Keratinocyte (primary cell): ENCODE results near the gene PRKCZ. TPM values are rescaled to one million over a fixed set of nuclear protein-coding genes. Genes with fewer than 3 reads are reported as not detected.

Experiments used
- DNase-seq: peaks from one replicate; pipeline ENCODE4 v3.0.0-alpha.2; 2011; ENCODE audit warnings: low read depth, missing footprints, low spot score
- FAIRE-seq: peaks from 2 replicates; lab custom pipeline; 2011; peaks lifted over from hg19 to GRCh38; lab: Jason Lieb, UNC
- H2AFZ ChIP-seq: 2 replicates; pipeline ENCODE4 v1.6.0; 2012; ENCODE audit warnings: low read length, control low read depth, inconsistent platforms; ENCODE audit not compliant: control insufficient read depth
- H3K27ac ChIP-seq: 2 replicates; pipeline ENCODE4 v1.5.1; 2011; ENCODE audit warnings: low read length; ENCODE audit not compliant: control insufficient read depth, insufficient read depth
- H3K27me3 ChIP-seq: 3 replicates; pipeline ENCODE4 v1.6.0; 2011; ENCODE audit warnings: low read length; ENCODE audit not compliant: control insufficient read depth, insufficient read depth; ENCODE audit errors: extremely low read depth
- H3K36me3 ChIP-seq, 2 experiments: 2 replicates in 1 of 2; 3 replicates in 1 of 2; pipeline ENCODE4 v1.5.1; 2011; ENCODE audit warnings: low read length in 2 of 2, mild to moderate bottlenecking in 1 of 2; ENCODE audit not compliant: control insufficient read depth in 2 of 2, insufficient read depth in 2 of 2; ENCODE audit errors: extremely low read depth in 1 of 2
- H3K4me1 ChIP-seq: 3 replicates; pipeline ENCODE4 v1.5.1; 2011; ENCODE audit warnings: low read length; ENCODE audit not compliant: control insufficient read depth, insufficient read depth; ENCODE audit errors: extremely low read depth
- H3K4me2 ChIP-seq: 3 replicates; pipeline ENCODE4 v1.6.0; 2011; ENCODE audit warnings: low read depth, low read length; ENCODE audit not compliant: control insufficient read depth, insufficient read depth; ENCODE audit errors: extremely low read depth
- H3K4me3 ChIP-seq, 3 experiments: fragments of 200-600 bp in 1 of 3; sonication (generic) in 1 of 3; 2 replicates in 2 of 3; 3 replicates in 1 of 3; pipeline ENCODE4 v1.5.1; 2011 to 2016; ENCODE audit warnings: low read length in 3 of 3, mild to moderate bottlenecking in 3 of 3, control low read depth in 2 of 3, inconsistent platforms in 1 of 3, low read depth in 1 of 3, mixed read lengths in 1 of 3, mixed run types in 1 of 3, moderate library complexity in 1 of 3; ENCODE audit not compliant: control insufficient read depth in 2 of 3, insufficient read depth in 2 of 3; ENCODE audit errors: extremely low read depth in 1 of 3
- H3K79me2 ChIP-seq: 2 replicates; pipeline ENCODE4 v1.6.0; 2012; ENCODE audit warnings: low read length; ENCODE audit not compliant: control insufficient read depth, insufficient read depth
- H3K9ac ChIP-seq: 3 replicates; pipeline ENCODE4 v1.6.0; 2011; ENCODE audit warnings: low read length; ENCODE audit not compliant: control insufficient read depth, insufficient read depth; ENCODE audit errors: extremely low read depth
- H3K9me1 ChIP-seq: 3 replicates; pipeline ENCODE4 v1.6.0; 2011; ENCODE audit warnings: low read length; ENCODE audit not compliant: control insufficient read depth, insufficient read depth; ENCODE audit errors: extremely low read depth
- H3K9me3 ChIP-seq: 2 replicates; pipeline ENCODE4 v1.5.1; 2012; ENCODE audit warnings: low read depth, low read length; ENCODE audit not compliant: control insufficient read depth
- H4K20me1 ChIP-seq: 3 replicates; pipeline ENCODE4 v1.6.0; 2011; ENCODE audit warnings: low read length; ENCODE audit not compliant: control insufficient read depth, insufficient read depth; ENCODE audit errors: extremely low read depth
- EZH2 ChIP-seq: IDR thresholded peaks from one replicate; pipeline ENCODE4 v1.6.1; 2012; ENCODE audit warnings: inconsistent platforms, mild to moderate bottlenecking, low read length, moderate library complexity
- dilution Hi-C: fragments of 300-500 bp; cut with MboI; formaldehyde crosslinking; loops from one replicate; pipeline ENCODE4 v1.7.0; 2020; ENCODE audit warnings: low sequenced_read_pairs; ENCODE audit not compliant: extremely low pct_ligation_motif_present
- polyA plus RNA-seq, 5 experiments: library from polyadenylated mRNA; depleted of rRNA in 3 of 5; stranded (reverse) in 3 of 5; stranded (forward) in 1 of 5; unstranded in 1 of 5; fragments of >200 nt; gene quantifications; 1 replicate in 1 of 5; 2 replicates in 3 of 5; 3 replicates in 1 of 5; pipeline versions ENCODE4 v1.2.1 to v1.2.3, GENCODE V29; 2011 to 2012; ENCODE audit warnings: missing spikeins in 2 of 5, low read depth in 1 of 5, low replicate concordance in 1 of 5
- TF ChIP-seq, protein P1 (sequence below), 3 experiments: IDR thresholded peaks in 1 of 3; conservative IDR thresholded peaks in 1 of 3; optimal IDR thresholded peaks in 1 of 3; 2 replicates in 2 of 3; 3 replicates in 1 of 3; pipeline versions ENCODE3 to v1.5.1; 2011; ENCODE audit warnings: low read length in 3 of 3, mild to moderate bottlenecking in 3 of 3, moderate library complexity in 2 of 3, control low read depth in 1 of 3, inconsistent platforms in 1 of 3; ENCODE audit not compliant: insufficient read depth in 2 of 3; ENCODE audit errors: extremely low read depth in 1 of 3

The PRKCZ gene
- polyA plus RNA-seq, 1 donor (not counting 4 experiments of a cell fraction or from before 2014, with no cell fraction given): 36.3 TPM

DNA sequence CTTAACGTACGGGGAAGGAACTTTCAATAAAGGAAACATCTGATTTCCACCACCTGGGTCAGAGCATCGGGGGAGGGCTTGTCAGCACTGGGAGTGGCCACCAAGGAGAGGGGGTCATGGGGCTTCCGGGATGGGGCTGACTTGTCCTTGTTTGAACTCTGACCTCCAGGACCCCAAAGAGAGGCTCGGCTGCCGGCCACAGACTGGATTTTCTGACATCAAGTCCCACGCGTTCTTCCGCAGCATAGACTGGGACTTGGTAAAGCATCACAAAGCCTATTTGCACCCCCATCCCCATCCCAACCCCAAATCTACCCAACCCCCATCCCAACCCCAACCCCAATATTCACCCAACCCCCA is 124.8 kb downstream of the PRKCZ start:
- Histone ChIP-seq H3K9me3 (no peaks in the 10 kb centered on the region), H3K27me3 (no peaks in the 10 kb centered on the region), H3K4me2 (no peak overlapping the region), H3K79me2 (no peaks in the 10 kb centered on the region), H3K27ac (no peak overlapping the region), H3K36me3 (peaks cover 5 to 28% of the 10 kb centered on the region in 2 experiments), H3K9ac (no peak overlapping the region), H2AFZ (no peak overlapping the region), H4K20me1 (no peaks in the 10 kb centered on the region), H3K9me1 (no peaks in the 10 kb centered on the region), H3K4me1 (peaks cover 8% of the 10 kb centered on the region), H3K4me3 (no peak overlapping the region)
- TF ChIP-seq EZH2: no peak
- TF ChIP-seq, protein P1, sequence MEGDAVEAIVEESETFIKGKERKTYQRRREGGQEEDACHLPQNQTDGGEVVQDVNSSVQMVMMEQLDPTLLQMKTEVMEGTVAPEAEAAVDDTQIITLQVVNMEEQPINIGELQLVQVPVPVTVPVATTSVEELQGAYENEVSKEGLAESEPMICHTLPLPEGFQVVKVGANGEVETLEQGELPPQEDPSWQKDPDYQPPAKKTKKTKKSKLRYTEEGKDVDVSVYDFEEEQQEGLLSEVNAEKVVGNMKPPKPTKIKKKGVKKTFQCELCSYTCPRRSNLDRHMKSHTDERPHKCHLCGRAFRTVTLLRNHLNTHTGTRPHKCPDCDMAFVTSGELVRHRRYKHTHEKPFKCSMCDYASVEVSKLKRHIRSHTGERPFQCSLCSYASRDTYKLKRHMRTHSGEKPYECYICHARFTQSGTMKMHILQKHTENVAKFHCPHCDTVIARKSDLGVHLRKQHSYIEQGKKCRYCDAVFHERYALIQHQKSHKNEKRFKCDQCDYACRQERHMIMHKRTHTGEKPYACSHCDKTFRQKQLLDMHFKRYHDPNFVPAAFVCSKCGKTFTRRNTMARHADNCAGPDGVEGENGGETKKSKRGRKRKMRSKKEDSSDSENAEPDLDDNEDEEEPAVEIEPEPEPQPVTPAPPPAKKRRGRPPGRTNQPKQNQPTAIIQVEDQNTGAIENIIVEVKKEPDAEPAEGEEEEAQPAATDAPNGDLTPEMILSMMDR (optimal IDR thresholded peaks at IDR 0.05 in 1 of 3, IDR thresholded peaks at IDR 0.05 in 1 of 3, conservative IDR thresholded peaks at IDR 0.05 in 1 of 3; ENCODE audit: extremely low read depth in 1 of 3, insufficient read depth in 2 of 3, low read length in 3 of 3): no peak
- dilution Hi-C loops: no loop called here
- FAIRE-seq: no peak
- DNase-seq: no peak

- Histone ChIP-seq H3K4me2 (no peak overlapping the region), H3K79me2 (no peaks in the 10 kb centered on the region), H3K4me1 (peaks cover 8% of the 10 kb centered on the region), H3K36me3 (peaks cover 12 to 30% of the 10 kb centered on the region in 2 experiments), H3K9ac (no peak overlapping the region), H3K27me3 (no peaks in the 10 kb centered on the region), H3K27ac (no peak overlapping the region), H3K9me1 (no peaks in the 10 kb centered on the region), H4K20me1 (no peaks in the 10 kb centered on the region), H2AFZ (no peak overlapping the region), H3K9me3 (no peaks in the 10 kb centered on the region), H3K4me3 (no peak overlapping the region)
- no peak for FAIRE-seq
- no peak for DNase-seq
- dilution Hi-C loops: no loop called here
- TF ChIP-seq, protein P1 (optimal IDR thresholded peaks at IDR 0.05 in 1 of 3, IDR thresholded peaks at IDR 0.05 in 1 of 3, conservative IDR thresholded peaks at IDR 0.05 in 1 of 3; ENCODE audit: extremely low read depth in 1 of 3, insufficient read depth in 2 of 3, low read length in 3 of 3): no peak
- no peak for TF ChIP-seq EZH2
Measured at GRCh38 chr1:2175681-2176454, 125.7 kb downstream of the PRKCZ start.
